MM.1S (cell line): Measurements from ENCODE around the gene MTHFD2.
A peak's percentile ranks its signal among the peaks of the same experiment; 100 is the strongest.

Experiments
- DNase-seq: peaks from one replicate; pipeline ENCODE4 v3.0.0-alpha.2; 2015
- H2AFZ ChIP-seq: fragments of 300-600 bp; sonication (generic); 2 replicates; pipeline ENCODE4 v1.6.0; 2016; ENCODE audit warnings: antibody characterized with exemption, low read length
- H3F3A ChIP-seq: fragments of 300-600 bp; sonication (generic); 2 replicates; pipeline ENCODE4 v1.6.1; 2016; ENCODE audit warnings: mild to moderate bottlenecking, antibody characterized with exemption, low read length, moderate library complexity, mixed read lengths; ENCODE audit not compliant: insufficient read depth
- H3K27ac ChIP-seq: fragments of 300-600 bp; sonication (generic); 2 replicates; pipeline ENCODE4 v1.5.1; 2016; ENCODE audit warnings: mild to moderate bottlenecking, low read length
- H3K27me3 ChIP-seq: fragments of 300-600 bp; sonication (generic); replicated peaks from 2 replicates; pipeline ENCODE4 v1.6.0; 2016; ENCODE audit warnings: low read length; ENCODE audit not compliant: insufficient read depth
- H3K36me3 ChIP-seq: fragments of 300-600 bp; sonication (generic); replicated peaks from 2 replicates; pipeline ENCODE4 v1.6.1; 2016; ENCODE audit warnings: mild to moderate bottlenecking, low read length, mixed read lengths; ENCODE audit not compliant: insufficient read depth
- H3K4me1 ChIP-seq: fragments of 300-600 bp; sonication (generic); 2 replicates; pipeline ENCODE4 v1.6.1; 2016; ENCODE audit warnings: low read length, mixed read lengths
- H3K4me2 ChIP-seq: fragments of 300-600 bp; sonication (generic); 2 replicates; pipeline ENCODE4 v1.6.0; 2016; ENCODE audit warnings: low read depth, low read length
- H3K4me3 ChIP-seq: fragments of 300-600 bp; sonication (generic); 2 replicates; pipeline ENCODE4 v1.5.1; 2016; ENCODE audit warnings: low read length, mixed read lengths
- H3K79me2 ChIP-seq: fragments of 300-600 bp; sonication (generic); 2 replicates; pipeline ENCODE4 v1.6.1; 2016; ENCODE audit warnings: mixed run types, low read length, mixed read lengths
- H3K9ac ChIP-seq: fragments of 300-600 bp; sonication (generic); 2 replicates; pipeline ENCODE4 v1.6.1; 2016; ENCODE audit warnings: low read length, mixed read lengths
- H3K9me2 ChIP-seq: fragments of 300-600 bp; sonication (generic); replicated peaks from 2 replicates; pipeline ENCODE4 v1.6.1; 2016; ENCODE audit warnings: mild to moderate bottlenecking, low read length, mixed read lengths; ENCODE audit not compliant: insufficient read depth
- H3K9me3 ChIP-seq: fragments of 300-600 bp; sonication (generic); replicated peaks from 2 replicates; pipeline ENCODE4 v1.6.1; 2016; ENCODE audit warnings: mild to moderate bottlenecking, low read length, mixed read lengths; ENCODE audit not compliant: insufficient read depth
- H4K20me1 ChIP-seq: fragments of 300-600 bp; sonication (generic); 2 replicates; pipeline ENCODE4 v1.6.1; 2016; ENCODE audit warnings: mild to moderate bottlenecking, low read length, moderate library complexity, mixed read lengths; ENCODE audit not compliant: insufficient read depth
- CTCF ChIP-seq: fragments of 300-600 bp; sonication (generic); IDR thresholded peaks from 2 replicates; pipeline ENCODE4 v1.5.1; 2016; ENCODE audit warnings: antibody characterized with exemption, low read length, mixed read lengths
- EZH2 ChIP-seq: fragments of 300-600 bp; sonication (generic); optimal IDR thresholded peaks from 2 replicates; pipeline ENCODE3; 2017; ENCODE audit warnings: low read depth, mild to moderate bottlenecking, antibody characterized with exemption, low read length, mixed read lengths
- EZH2phosphoT487 ChIP-seq: fragments of 300-600 bp; sonication (generic); IDR thresholded peaks from 2 replicates; pipeline ENCODE4 v1.6.1; 2018; ENCODE audit warnings: antibody characterized with exemption, low read length

Gene MTHFD2

DNA sequence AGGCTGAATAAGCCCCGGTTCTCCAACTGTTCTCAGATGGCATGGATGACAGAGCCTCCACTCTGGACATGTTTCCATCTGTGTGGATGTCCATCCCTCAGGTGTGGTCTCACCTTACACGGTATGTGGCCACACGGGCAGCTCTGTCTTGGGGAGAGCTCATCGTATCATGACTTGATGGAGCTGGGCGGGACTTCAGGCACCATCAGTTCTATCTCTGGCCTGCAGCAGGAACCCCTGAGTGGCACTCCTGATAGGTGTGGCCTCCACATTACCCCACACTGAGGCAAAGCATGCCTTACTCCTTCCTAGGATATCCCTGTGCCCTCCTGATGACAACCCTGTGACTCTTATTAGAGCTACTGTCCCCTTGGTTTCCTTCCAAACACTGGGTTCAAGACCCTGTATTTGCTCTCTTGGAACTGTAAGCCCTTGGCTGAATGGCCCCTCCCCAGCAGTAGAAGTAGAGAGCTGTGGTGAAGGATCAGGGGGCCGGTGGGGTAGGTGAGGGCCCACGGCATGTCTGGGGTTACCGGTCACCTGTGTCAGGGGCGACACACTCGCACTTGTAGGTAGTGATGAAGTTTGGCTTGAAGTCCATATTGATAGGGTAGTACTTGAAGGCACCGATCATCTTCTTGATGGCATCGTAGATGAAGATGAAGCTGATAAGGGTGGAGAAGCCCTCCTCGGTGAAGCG is 48.2 kb downstream of the MTHFD2 start:
- no peaks in the 10 kb centered on the region for H3K36me3 ChIP-seq
- TF ChIP-seq EZH2phosphoT487, result no peak
- no peak for TF ChIP-seq CTCF
- no peak for TF ChIP-seq EZH2
- no peak overlapping the region for H3K4me2 ChIP-seq
- no peak overlapping the region for H2AFZ ChIP-seq
- no peaks in the 10 kb centered on the region for H3K79me2 ChIP-seq
- no peak overlapping the region for H3K4me3 ChIP-seq
- 0 out of 2 replicates have a peak, but pooled peaks cover 7% of the 10 kb centered on the region for H3K4me1 ChIP-seq
- H3K27me3 ChIP-seq, result no peaks in the 10 kb centered on the region
- H3K9me2 ChIP-seq, result no peaks in the 10 kb centered on the region
- no peaks in the 10 kb centered on the region for H3F3A ChIP-seq
- H3K27ac ChIP-seq, result no peak overlapping the region
- H3K9me3 ChIP-seq, result no peaks in the 10 kb centered on the region
- H3K9ac ChIP-seq, result no peak overlapping the region
- H4K20me1 ChIP-seq, result no peaks in the 10 kb centered on the region
- no peak for DNase-seq

GRCh38 chr2:74249406-74250122 is 51.1 kb downstream of the MTHFD2 start:
- Histone ChIP-seq H3K27ac (no peak overlapping the region), H3K4me2 (no peak overlapping the region), H4K20me1 (no peaks in the 10 kb centered on the region), H3K9me3 (no peaks in the 10 kb centered on the region), H3K4me1 (0 out of 2 replicates have a peak, but pooled peaks cover 7% of the 10 kb centered on the region), H3F3A (no peaks in the 10 kb centered on the region), H3K9me2 (no peaks in the 10 kb centered on the region), H3K27me3 (no peaks in the 10 kb centered on the region), H2AFZ (no peak overlapping the region), H3K36me3 (no peaks in the 10 kb centered on the region), H3K9ac (no peak overlapping the region), H3K79me2 (no peaks in the 10 kb centered on the region), H3K4me3 (no peak overlapping the region)
- no peak for TF ChIP-seq EZH2phosphoT487
- no peak for TF ChIP-seq EZH2
- no peak for TF ChIP-seq CTCF
- no peak for DNase-seq

GRCh38 chr2:74250189-74250631 is 51.8 kb downstream of the MTHFD2 start:
- DNase-seq, result peak; percentile 67
- Histone ChIP-seq H4K20me1 (no peaks in the 10 kb centered on the region), H3K36me3 (no peaks in the 10 kb centered on the region), H3K9me2 (no peaks in the 10 kb centered on the region), H3F3A (no peaks in the 10 kb centered on the region), H3K4me3 (no peak overlapping the region), H3K9me3 (no peaks in the 10 kb centered on the region), H3K4me2 (no peak overlapping the region), H2AFZ (peak overlapping the region; percentile 8; the same call in 1 of the 2 replicates), H3K4me1 (0 out of 2 replicates have a peak, but pooled peaks cover 7% of the 10 kb centered on the region), H3K27ac (no peak overlapping the region), H3K27me3 (no peaks in the 10 kb centered on the region), H3K79me2 (no peaks in the 10 kb centered on the region), H3K9ac (no peak overlapping the region)
- TF ChIP-seq EZH2 (no peak), CTCF (peak; percentile 81)
